Mesothelial cell of epicardium (in vitro differentiated cells): ENCODE results near the gene PTRHD1. TPM values are rescaled to one million over a fixed set of nuclear protein-coding genes. Genes with fewer than 3 reads are reported as not detected.

Experiments used
- DNase-seq, 2 experiments: peaks; one replicate each; pipeline ENCODE4 v3.0.0; 2021; ENCODE audit warnings: low spot score in 2 of 2; ENCODE audit not compliant: unreplicated experiment in 2 of 2
- H3K27ac Mint-ChIP-seq: 2 replicates; pipeline ENCODE4 v1.8.0; 2021; ENCODE audit warnings: mixed read lengths
- H3K27me3 Mint-ChIP-seq: 2 replicates; pipeline ENCODE4 v1.8.0; 2021; ENCODE audit warnings: low read depth, mixed read lengths
- H3K36me3 Mint-ChIP-seq: 2 replicates; pipeline ENCODE4 v1.8.0; 2021; ENCODE audit warnings: mixed read lengths
- H3K4me1 Mint-ChIP-seq: 2 replicates; pipeline ENCODE4 v1.8.0; 2021; ENCODE audit warnings: mixed read lengths
- H3K4me3 Mint-ChIP-seq: 2 replicates; pipeline ENCODE4 v1.8.0; 2021; ENCODE audit warnings: mild to moderate bottlenecking, moderate library complexity, mixed read lengths
- H3K9me3 Mint-ChIP-seq: 2 replicates; pipeline ENCODE4 v1.8.0; 2021; ENCODE audit warnings: mixed read lengths
- total RNA-seq: library from RNA; stranded (reverse); gene quantifications from 3 replicates; pipeline ENCODE4 v1.2.1, GENCODE V29; 2021
- TF ChIP-seq, protein P1 (sequence below): fragments of 200-600 bp; sonication (generic); IDR thresholded peaks from one replicate; pipeline ENCODE4 v1.5.0; 2021; ENCODE audit warnings: antibody characterized with exemption; ENCODE audit not compliant: unreplicated experiment

PTRHD1 gene
- total RNA-seq, 1 donor from 2014 or later, result 17.2 TPM

DNA sequence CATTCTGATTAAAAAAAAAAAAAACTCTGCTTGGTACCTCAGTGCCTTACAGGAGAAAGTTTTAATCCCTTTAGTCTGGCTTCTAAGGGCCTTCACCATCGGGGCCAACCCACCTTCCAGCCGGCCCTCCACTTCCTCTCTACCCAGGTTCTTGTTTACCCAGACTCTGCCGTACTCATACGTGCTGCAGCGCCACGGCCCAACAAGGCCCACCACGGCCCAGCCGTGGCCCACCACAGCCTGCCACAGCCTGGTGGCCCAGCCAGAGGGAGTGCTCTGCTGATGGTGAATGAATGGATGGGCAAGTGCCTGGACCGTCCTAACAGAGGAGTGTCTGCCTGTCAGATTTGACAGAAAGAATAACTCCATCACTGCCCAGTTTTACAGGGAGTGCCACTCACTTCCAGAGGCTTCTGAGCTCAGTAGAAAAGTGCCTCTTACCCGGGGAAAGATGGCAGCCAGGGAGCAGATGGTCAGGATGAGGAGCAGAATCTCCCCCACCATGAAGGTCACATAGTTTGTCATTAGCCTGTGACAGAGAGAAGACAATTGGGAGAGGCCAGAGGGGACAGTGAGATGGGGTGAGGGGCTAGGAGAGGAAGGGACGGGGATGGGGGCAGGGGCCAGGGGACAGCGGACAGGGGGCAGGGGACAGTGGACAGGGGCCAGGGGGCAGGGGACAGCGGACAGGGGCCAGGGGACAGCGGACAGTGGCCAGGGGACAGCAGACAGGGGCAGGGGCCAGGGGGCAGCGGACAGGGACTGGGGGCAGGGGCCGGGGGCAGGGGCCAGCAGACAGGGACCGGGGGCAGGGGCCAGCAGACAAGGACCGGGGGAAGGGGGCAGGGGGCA, 38.3 kb upstream of the PTRHD1 start:
- Mint-ChIP-seq H3K4me1 (peaks cover 3% of the 10 kb centered on the region), H3K4me3 (no peak overlapping the region), H3K9me3 (no peaks in the 10 kb centered on the region), H3K27me3 (no peaks in the 10 kb centered on the region), H3K36me3 (peaks cover 14% of the 10 kb centered on the region), H3K27ac (no peak overlapping the region)
- DNase-seq, result no peak
- TF ChIP-seq, protein P1, sequence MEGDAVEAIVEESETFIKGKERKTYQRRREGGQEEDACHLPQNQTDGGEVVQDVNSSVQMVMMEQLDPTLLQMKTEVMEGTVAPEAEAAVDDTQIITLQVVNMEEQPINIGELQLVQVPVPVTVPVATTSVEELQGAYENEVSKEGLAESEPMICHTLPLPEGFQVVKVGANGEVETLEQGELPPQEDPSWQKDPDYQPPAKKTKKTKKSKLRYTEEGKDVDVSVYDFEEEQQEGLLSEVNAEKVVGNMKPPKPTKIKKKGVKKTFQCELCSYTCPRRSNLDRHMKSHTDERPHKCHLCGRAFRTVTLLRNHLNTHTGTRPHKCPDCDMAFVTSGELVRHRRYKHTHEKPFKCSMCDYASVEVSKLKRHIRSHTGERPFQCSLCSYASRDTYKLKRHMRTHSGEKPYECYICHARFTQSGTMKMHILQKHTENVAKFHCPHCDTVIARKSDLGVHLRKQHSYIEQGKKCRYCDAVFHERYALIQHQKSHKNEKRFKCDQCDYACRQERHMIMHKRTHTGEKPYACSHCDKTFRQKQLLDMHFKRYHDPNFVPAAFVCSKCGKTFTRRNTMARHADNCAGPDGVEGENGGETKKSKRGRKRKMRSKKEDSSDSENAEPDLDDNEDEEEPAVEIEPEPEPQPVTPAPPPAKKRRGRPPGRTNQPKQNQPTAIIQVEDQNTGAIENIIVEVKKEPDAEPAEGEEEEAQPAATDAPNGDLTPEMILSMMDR, result no peak

DNA sequence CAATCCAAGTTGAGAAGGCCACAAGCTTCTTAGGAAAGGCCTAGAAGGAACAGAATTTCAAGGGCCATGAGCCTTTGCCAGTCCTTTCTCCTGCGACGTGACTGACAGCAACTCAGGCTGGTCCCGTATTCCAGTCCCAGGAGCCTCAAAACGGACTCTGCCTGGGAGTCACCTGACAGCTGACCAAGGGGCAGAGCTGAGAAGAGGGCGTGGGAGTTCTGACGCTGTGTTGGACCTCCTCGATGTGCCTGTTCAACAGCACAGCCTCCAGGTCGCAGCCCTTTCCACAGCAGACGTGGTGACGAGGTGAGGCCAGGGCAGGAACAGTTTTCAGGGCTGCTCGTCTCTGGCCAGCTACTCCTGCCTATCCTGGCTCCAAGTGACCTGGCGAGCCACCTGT, 37.6 kb upstream of the PTRHD1 start:
- Mint-ChIP-seq H3K4me1 (peaks cover 3% of the 10 kb centered on the region), H3K36me3 (peaks cover 7% of the 10 kb centered on the region), H3K27ac (no peak overlapping the region), H3K27me3 (no peaks in the 10 kb centered on the region), H3K4me3 (no peak overlapping the region), H3K9me3 (no peaks in the 10 kb centered on the region)
- DNase-seq, result no peak
- TF ChIP-seq, protein P1, result no peak

DNA sequence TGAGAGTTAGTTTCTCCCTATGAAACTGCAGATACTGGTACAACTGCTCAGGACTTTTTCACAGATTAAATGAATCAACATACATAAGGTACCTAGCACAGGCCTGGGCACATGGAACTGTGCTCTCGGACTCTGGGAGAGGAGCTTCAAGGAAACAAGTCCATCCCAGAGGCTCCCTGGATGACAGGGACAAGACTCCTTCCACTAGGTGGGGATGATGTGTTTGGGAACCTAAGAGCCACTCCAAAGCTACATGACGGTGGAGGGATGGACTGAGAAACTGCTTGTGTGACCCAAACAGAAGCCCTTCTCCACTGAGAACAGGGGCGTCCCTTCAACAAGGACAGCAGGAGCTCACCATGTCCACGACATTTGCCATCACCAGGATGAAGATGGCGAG, 37.2 kb upstream of the PTRHD1 start:
- Mint-ChIP-seq H3K36me3 (peaks cover 6% of the 10 kb centered on the region), H3K9me3 (no peaks in the 10 kb centered on the region), H3K27me3 (no peaks in the 10 kb centered on the region), H3K4me3 (no peak overlapping the region), H3K27ac (no peak overlapping the region), H3K4me1 (peaks cover 3% of the 10 kb centered on the region)
- DNase-seq, result no peak
- TF ChIP-seq, protein P1, result no peak

DNA sequence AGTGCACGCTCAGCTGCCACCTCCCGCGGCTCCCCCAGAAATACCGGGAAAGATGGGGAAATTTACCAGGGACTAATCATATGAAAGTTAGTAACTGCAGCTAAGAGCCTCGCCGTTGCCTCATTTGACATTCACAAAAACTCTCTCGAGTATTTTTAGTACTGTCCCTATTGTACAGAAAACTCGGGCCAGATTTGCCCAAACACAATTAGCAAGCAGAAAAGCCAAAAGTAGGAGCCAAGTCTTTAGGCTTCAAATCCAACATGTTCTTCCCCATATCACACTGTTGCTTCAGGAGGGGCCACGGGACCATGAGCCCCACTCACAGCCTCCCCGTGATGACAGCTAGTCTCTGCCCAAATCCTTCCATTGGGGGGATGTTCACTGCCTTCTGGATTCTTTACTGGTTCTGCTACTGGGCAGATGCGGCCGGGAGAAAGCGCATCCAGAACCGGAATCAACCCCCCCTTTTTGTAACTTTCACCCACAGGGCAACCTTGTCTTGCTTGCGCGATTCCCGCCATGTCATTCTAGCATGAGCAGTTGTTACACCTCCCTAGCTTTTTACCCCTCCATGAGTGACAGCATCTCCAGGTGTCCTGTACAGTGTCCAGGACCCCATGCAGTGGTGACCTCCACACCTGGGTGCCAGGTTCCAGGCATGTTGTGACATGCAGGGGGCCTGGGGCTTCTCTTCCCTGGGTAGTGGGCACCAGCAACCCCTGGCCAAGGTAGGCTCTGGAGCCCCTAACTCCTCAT, 35.2 kb upstream of the PTRHD1 start:
- Mint-ChIP-seq H3K4me3 (no peak overlapping the region), H3K36me3 (peaks cover 3% of the 10 kb centered on the region), H3K4me1 (peaks cover 3% of the 10 kb centered on the region), H3K27me3 (no peaks in the 10 kb centered on the region), H3K27ac (no peak overlapping the region), H3K9me3 (no peaks in the 10 kb centered on the region)
- TF ChIP-seq, protein P1, result no peak
- no peak for DNase-seq

DNA sequence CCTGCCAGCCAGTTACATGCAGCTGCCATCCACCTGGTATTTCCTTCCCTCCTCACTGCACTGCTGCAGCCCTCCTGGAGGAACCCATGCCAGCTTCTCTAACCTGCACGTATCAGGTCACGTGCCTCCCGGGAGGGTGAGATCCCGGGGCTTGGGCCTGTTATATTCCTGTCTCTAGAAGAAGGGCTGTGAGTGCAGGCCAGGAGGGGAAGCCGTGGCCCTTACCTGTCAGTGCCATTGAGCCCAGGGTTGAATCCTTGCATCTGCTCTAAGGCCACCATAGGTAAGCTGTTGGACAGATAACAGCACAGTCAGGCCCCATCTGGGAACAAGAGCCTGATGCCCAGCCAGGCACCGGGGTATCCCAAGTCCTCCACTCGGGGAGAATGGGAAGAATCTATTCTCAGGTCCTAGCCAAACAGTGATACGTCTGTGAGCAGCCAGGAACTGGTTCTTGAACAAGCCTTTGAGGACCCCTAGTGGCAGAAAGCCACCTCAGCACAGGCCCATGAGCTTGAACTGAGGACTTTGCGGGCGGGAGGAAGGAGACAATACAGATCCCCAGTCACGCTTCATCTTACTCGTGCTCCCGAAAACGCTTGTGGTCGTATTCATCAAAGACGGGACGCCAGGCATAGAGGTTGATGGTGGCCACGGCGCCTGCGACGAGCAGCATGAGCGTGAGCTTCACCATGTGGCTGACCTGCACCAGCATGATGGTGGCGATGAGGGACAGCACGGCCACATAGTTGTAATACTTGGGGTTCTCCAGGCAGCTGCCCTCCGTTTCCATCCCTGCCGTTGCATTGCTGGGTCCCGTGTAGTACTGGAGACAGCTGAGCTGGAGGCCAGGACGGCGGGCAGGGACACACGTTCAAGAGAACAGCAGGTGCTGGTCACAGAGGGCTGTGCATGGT, 34.4 kb upstream of the PTRHD1 start:
- Mint-ChIP-seq H3K4me1 (peaks cover 3% of the 10 kb centered on the region), H3K36me3 (peaks cover 7% of the 10 kb centered on the region), H3K27ac (no peak overlapping the region), H3K4me3 (no peak overlapping the region), H3K27me3 (no peaks in the 10 kb centered on the region), H3K9me3 (no peaks in the 10 kb centered on the region)
- TF ChIP-seq, protein P1, result peak; percentile 88
- DNase-seq, result peak in 1 of 2 experiments; percentile 76
